Measurements from ENCODE around the gene OR4D9. TPM values are rescaled to one million over a fixed set of nuclear protein-coding genes. Genes with fewer than 3 reads are reported as not detected.

Gene OR4D9
- total RNA-seq, 4 donors from 2014 or later: not detected

DNA sequence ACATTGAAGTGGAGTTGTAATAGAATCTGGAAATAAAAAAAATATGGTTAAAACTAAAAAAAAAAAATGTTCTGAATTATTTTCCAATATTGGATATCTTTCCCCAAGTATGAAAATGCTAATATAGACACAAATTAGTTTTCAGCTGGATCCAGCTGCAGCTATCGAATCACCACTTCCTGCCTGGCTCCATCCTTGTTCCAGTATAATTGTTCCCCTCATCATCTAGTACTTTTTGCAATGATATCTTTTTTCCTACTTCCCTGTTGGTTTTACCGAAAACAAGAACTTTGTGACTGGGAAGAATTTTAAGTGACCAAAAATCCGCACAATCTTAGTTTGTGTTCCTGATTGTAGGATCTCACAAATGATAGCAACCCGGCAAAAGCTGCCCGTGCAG lies 9.4 kb downstream of the OR4D9 start:
- no peak for DNase-seq
- Histone ChIP-seq H3K4me3 (no peak overlapping the region), H3K36me3 (no peaks in the 10 kb centered on the region), H3K27ac (no peak overlapping the region), H3K4me1 (no peaks in the 10 kb centered on the region), H3K9me3 (no peaks in the 10 kb centered on the region), H3K27me3 (no peaks in the 10 kb centered on the region)
- no peak for ATAC-seq
- TF ChIP-seq, protein P1, sequence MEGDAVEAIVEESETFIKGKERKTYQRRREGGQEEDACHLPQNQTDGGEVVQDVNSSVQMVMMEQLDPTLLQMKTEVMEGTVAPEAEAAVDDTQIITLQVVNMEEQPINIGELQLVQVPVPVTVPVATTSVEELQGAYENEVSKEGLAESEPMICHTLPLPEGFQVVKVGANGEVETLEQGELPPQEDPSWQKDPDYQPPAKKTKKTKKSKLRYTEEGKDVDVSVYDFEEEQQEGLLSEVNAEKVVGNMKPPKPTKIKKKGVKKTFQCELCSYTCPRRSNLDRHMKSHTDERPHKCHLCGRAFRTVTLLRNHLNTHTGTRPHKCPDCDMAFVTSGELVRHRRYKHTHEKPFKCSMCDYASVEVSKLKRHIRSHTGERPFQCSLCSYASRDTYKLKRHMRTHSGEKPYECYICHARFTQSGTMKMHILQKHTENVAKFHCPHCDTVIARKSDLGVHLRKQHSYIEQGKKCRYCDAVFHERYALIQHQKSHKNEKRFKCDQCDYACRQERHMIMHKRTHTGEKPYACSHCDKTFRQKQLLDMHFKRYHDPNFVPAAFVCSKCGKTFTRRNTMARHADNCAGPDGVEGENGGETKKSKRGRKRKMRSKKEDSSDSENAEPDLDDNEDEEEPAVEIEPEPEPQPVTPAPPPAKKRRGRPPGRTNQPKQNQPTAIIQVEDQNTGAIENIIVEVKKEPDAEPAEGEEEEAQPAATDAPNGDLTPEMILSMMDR (IDR thresholded peaks at IDR 0.05 in 4 of 5, conservative IDR thresholded peaks at IDR 0.05 in 1 of 5): no peak
- no peak for TF ChIP-seq POLR2A (IDR thresholded peaks at IDR 0.05)
- intact Hi-C loops (cut with DNase I; ENCODE audit: low total_unique reads): no loop called here
- in situ Hi-C loops (cut with MboI; ENCODE audit: low sequenced_read_pairs in 4 of 4): no loop called here

DNA sequence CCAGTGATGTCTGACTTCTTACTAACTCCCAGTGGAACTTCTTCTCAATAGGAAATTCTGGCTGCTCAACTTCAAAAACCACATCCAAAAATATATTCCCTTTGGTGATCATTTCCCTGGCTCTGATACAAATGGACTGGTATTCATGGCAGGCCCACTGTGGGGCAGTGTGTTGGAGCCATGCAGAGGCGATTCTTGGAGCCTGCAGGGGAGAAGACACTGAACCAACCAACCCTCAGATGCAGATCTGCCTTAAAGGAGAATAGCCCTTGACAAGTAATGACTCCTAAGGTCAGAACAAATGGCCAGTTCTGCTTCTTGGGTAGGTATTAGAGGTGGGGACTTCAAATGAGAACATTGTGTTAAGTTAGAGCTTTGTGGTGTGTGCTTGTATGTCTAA lies 12.2 kb downstream of the OR4D9 start:
- Histone ChIP-seq H3K36me3 (no peaks in the 10 kb centered on the region), H3K27ac (no peak overlapping the region), H3K9me3 (no peaks in the 10 kb centered on the region), H3K4me1 (no peaks in the 10 kb centered on the region), H3K27me3 (no peaks in the 10 kb centered on the region), H3K4me3 (no peak overlapping the region)
- TF ChIP-seq POLR2A (IDR thresholded peaks at IDR 0.05): no peak
- TF ChIP-seq, protein P1 (IDR thresholded peaks at IDR 0.05 in 4 of 5, conservative IDR thresholded peaks at IDR 0.05 in 1 of 5): no peak
- intact Hi-C loops (cut with DNase I; ENCODE audit: low total_unique reads) (no loop called here), in situ Hi-C loops (cut with MboI; ENCODE audit: low sequenced_read_pairs in 4 of 4) (no loop called here)
- ATAC-seq: no peak
- DNase-seq: no peak

DNA sequence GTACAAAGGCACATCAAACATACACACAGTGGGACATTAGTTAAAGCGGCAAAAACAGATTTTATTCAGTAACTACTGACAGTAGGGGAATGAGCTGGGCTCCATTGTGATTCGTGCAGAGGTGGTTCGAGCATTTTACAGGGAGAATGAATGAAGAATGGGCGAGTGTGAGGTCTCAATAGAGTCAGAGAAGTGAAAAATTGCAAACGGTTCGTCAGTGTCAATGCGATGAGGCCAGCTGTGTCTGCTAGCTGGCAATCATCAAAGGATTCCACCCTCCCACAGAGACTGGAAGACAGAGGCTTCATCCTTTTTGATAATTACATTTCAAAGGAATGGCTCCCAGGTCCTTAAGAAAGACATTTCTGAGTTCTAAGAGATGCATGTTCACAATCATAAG lies 17.4 kb downstream of the OR4D9 start:
- intact Hi-C loops (cut with DNase I; ENCODE audit: low total_unique reads) (no loop called here), in situ Hi-C loops (cut with MboI; ENCODE audit: low sequenced_read_pairs in 4 of 4) (loop anchor here in 1 of 4 donors (25.0 kb wide), 1 partner anchor 284 kb away; the partner anchor contains the start of gene MRPL16)
- Histone ChIP-seq H3K27me3 (no peaks in the 10 kb centered on the region), H3K36me3 (no peaks in the 10 kb centered on the region), H3K27ac (no peak overlapping the region), H3K9me3 (no peaks in the 10 kb centered on the region), H3K4me1 (no peaks in the 10 kb centered on the region), H3K4me3 (no peak overlapping the region)
- TF ChIP-seq, protein P1 (IDR thresholded peaks at IDR 0.05 in 4 of 5, conservative IDR thresholded peaks at IDR 0.05 in 1 of 5): no peak
- no peak for TF ChIP-seq POLR2A (IDR thresholded peaks at IDR 0.05)
- ATAC-seq (no peak), DNase-seq (no peak)

DNA sequence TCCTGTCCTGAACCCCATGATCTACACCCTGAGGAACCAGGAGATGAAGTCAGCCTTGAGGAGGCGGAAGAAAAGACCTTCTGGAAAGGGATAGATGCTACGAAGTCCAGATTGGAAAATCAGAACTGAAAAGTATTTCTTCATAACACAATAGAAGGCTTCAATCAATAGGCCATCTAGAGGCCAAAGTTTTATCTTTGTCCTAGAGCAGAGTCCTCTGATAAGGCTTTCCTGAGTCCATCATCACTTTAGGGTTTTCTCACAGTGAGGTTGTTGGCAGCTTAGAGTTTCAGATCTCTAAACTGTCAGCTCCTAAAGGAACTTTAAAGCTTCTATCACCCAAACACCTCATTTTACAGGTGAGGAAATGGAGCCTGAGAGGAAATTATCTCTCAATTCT lies 21.3 kb downstream of the OR4D9 start:
- no peaks in the 10 kb centered on the region for H3K9me3 ChIP-seq
- no peak for ATAC-seq
- intact Hi-C loops (cut with DNase I; ENCODE audit: low total_unique reads): no loop called here
- H3K36me3 ChIP-seq: no peaks in the 10 kb centered on the region
- no peak overlapping the region for H3K4me3 ChIP-seq
- H3K4me1 ChIP-seq: peaks cover 0 to 8% of the 10 kb centered on the region in 2 donors
- no peak for TF ChIP-seq POLR2A (IDR thresholded peaks at IDR 0.05)
- TF ChIP-seq, protein P1 (IDR thresholded peaks at IDR 0.05 in 4 of 5, conservative IDR thresholded peaks at IDR 0.05 in 1 of 5): no peak
- H3K27me3 ChIP-seq: no peaks in the 10 kb centered on the region
- no peak overlapping the region for H3K27ac ChIP-seq
- in situ Hi-C loops (cut with MboI; ENCODE audit: low sequenced_read_pairs in 4 of 4): loop anchor here (5.0 to 25.0 kb wide), 4 partner anchors 142 to 280 kb away; partner anchors contain the start of gene MRPL16 (in 1 of the 4)
- DNase-seq: no peak

DNA sequence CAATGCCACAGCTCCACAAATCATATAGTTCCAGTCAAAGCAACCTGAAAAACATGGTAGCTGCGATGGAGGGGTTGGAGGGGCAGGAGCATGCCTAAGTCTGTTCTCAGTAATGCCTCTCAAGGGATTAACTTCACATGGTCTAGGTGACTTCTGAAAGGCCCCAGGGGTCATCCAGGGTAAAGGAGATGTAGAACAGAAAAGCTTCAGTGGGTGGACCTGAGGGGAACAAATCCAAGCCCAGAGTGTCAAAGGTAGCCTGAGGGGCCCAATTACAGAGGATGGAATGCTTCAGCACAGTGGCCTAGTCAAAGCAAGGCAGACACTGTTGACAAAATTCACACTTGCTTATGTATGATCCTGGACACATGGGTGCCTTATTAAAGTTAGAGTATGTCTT lies 23.3 kb downstream of the OR4D9 start:
- no peak overlapping the region for H3K27ac ChIP-seq
- H3K4me3 ChIP-seq: no peak overlapping the region
- intact Hi-C loops (cut with DNase I; ENCODE audit: low total_unique reads) (loop anchor here (5.0 kb wide), 1 partner anchor 268 kb away; no protein-coding TSS in a partner anchor), in situ Hi-C loops (cut with MboI; ENCODE audit: low sequenced_read_pairs in 4 of 4) (loop anchor here (5.0 to 25.0 kb wide), 7 partner anchors 133 to 278 kb away; partner anchors contain the start of genes MRPL16 (in 1 of the 4) and PATL1 (in 1 of the 4))
- ATAC-seq (no peak), DNase-seq (no peak)
- no peak for TF ChIP-seq POLR2A (IDR thresholded peaks at IDR 0.05)
- TF ChIP-seq, protein P1 (IDR thresholded peaks at IDR 0.05 in 4 of 5, conservative IDR thresholded peaks at IDR 0.05 in 1 of 5): no peak
- no peaks in the 10 kb centered on the region for H3K27me3 ChIP-seq
- no peaks in the 10 kb centered on the region for H3K9me3 ChIP-seq
- H3K36me3 ChIP-seq: no peaks in the 10 kb centered on the region
- H3K4me1 ChIP-seq: peaks cover 0 to 8% of the 10 kb centered on the region in 2 donors

Measured in gastrocnemius medialis (tissue), 4 donors.